Osteoblast (primary cell): ENCODE measurements around the gene FXYD4. TPM values are rescaled to one million over a fixed set of nuclear protein-coding genes. Genes with fewer than 3 reads are reported as not detected.
A peak's percentile ranks its signal among the peaks of the same experiment; 100 is the strongest.

ENCODE experiments used
- DNase-seq: peaks from one replicate; pipeline ENCODE4 v3.0.0; 2011; ENCODE audit warnings: low spot score, mixed read lengths; ENCODE audit not compliant: insufficient read length; ENCODE audit errors: missing footprints
- H2AFZ ChIP-seq: 2 replicates; pipeline ENCODE4 v1.6.0; 2011; ENCODE audit warnings: mild to moderate bottlenecking, low read length
- H3K27ac ChIP-seq: 2 replicates; pipeline ENCODE4 v1.5.1; 2011; ENCODE audit warnings: mild to moderate bottlenecking, low read depth, low read length, moderate library complexity
- H3K27me3 ChIP-seq: 2 replicates; pipeline ENCODE4 v1.6.0; 2012; ENCODE audit warnings: mild to moderate bottlenecking, control low read depth, inconsistent platforms, low read length, moderate library complexity; ENCODE audit not compliant: insufficient read depth
- H3K36me3 ChIP-seq: 2 replicates; pipeline ENCODE4 v1.5.1; 2011; ENCODE audit warnings: mild to moderate bottlenecking, low read length, control low read depth, moderate library complexity; ENCODE audit not compliant: insufficient read depth
- H3K4me1 ChIP-seq: 2 replicates; pipeline ENCODE4 v1.5.1; 2011; ENCODE audit warnings: mild to moderate bottlenecking, low read length, control low read depth, moderate library complexity; ENCODE audit not compliant: insufficient read depth
- H3K4me2 ChIP-seq: 2 replicates; pipeline ENCODE4 v1.6.0; 2011; ENCODE audit warnings: mild to moderate bottlenecking, low read length; ENCODE audit not compliant: insufficient read depth
- H3K4me3 ChIP-seq: fragments of 200-600 bp; sonication (generic); 3 replicates; pipeline ENCODE4 v1.5.1; 2012; ENCODE audit warnings: mild to moderate bottlenecking, low read length, inconsistent platforms; ENCODE audit not compliant: insufficient read depth
- H3K79me2 ChIP-seq: 2 replicates; pipeline ENCODE4 v1.6.0; 2012; ENCODE audit warnings: mild to moderate bottlenecking, low read length, control low read depth, inconsistent platforms; ENCODE audit not compliant: insufficient read depth
- H3K9me3 ChIP-seq: 2 replicates; pipeline ENCODE4 v1.5.1; 2011; ENCODE audit warnings: low read depth, low read length, control low read depth
- H4K20me1 ChIP-seq: 2 replicates; pipeline ENCODE4 v1.6.0; 2012; ENCODE audit warnings: mild to moderate bottlenecking, low read length, control low read depth; ENCODE audit not compliant: insufficient read depth
- total RNA-seq: library from RNA; depleted of rRNA; stranded (reverse); fragments of >200 nt; gene quantifications from 2 replicates; pipeline ENCODE4 v1.2.3, GENCODE V29; 2012
- TF ChIP-seq, protein P1 (sequence below): IDR thresholded peaks from 2 replicates; pipeline ENCODE4 v1.5.1; 2011; ENCODE audit warnings: mild to moderate bottlenecking, low read depth, low read length, moderate library complexity; ENCODE audit errors: extremely low read depth

The FXYD4 gene
- total RNA-seq, 1 donor, result not detected

DNA sequence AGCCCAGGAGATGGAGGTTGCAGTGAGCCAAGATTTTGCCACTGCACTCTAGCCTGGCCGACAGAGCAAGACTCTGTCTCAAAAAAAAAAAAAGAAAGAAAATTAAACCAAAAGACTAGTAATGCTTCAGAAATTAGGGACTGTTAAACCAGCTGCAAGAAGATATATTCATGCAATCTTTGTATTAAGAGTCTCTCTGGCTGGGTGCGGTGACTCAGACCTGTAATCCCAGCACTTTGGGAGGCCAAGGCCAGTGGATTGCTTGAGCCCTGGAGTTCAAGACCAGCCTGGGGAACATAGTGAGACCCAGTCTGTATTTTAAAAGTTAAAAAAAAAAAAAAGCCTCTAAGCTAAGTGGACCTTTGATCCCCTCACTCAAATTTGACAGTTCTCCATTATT lies 40.1 kb downstream of the FXYD4 start:
- DNase-seq, result no peak
- no peak overlapping the region for H3K27ac ChIP-seq
- TF ChIP-seq, protein P1, sequence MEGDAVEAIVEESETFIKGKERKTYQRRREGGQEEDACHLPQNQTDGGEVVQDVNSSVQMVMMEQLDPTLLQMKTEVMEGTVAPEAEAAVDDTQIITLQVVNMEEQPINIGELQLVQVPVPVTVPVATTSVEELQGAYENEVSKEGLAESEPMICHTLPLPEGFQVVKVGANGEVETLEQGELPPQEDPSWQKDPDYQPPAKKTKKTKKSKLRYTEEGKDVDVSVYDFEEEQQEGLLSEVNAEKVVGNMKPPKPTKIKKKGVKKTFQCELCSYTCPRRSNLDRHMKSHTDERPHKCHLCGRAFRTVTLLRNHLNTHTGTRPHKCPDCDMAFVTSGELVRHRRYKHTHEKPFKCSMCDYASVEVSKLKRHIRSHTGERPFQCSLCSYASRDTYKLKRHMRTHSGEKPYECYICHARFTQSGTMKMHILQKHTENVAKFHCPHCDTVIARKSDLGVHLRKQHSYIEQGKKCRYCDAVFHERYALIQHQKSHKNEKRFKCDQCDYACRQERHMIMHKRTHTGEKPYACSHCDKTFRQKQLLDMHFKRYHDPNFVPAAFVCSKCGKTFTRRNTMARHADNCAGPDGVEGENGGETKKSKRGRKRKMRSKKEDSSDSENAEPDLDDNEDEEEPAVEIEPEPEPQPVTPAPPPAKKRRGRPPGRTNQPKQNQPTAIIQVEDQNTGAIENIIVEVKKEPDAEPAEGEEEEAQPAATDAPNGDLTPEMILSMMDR, result no peak
- H3K27me3 ChIP-seq, result no peaks in the 10 kb centered on the region
- no peak overlapping the region for H3K4me3 ChIP-seq
- no peak overlapping the region for H2AFZ ChIP-seq
- H3K4me2 ChIP-seq, result no peak overlapping the region
- H3K4me1 ChIP-seq, result no peaks in the 10 kb centered on the region
- H3K36me3 ChIP-seq, result no peaks in the 10 kb centered on the region
- no peaks in the 10 kb centered on the region for H3K9me3 ChIP-seq
- peaks cover 7% of the 10 kb centered on the region for H4K20me1 ChIP-seq
- peaks cover 18% of the 10 kb centered on the region for H3K79me2 ChIP-seq

DNA sequence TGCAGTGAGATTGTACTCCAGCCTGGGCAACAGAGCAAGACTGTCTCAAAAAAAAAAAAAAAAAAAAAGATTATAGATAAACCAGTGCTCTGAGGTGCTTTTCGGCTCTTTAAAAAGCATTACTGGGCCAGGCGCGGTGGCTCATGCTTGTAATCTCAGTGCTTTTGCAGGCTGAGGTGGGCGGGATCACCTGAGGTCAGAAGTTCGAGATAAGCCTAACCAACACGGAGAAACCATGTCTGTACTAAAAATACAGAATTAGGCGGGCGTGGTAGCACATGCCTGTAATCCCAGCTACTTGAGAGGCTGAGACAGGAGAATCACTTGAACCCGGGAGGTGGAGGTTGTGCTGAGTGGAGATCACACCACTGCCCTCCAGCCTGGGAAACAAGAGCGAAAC lies 44.1 kb downstream of the FXYD4 start:
- TF ChIP-seq, protein P1, result no peak
- no peak overlapping the region for H2AFZ ChIP-seq
- no peaks in the 10 kb centered on the region for H3K36me3 ChIP-seq
- no peak overlapping the region for H3K4me2 ChIP-seq
- H3K79me2 ChIP-seq, result no peaks in the 10 kb centered on the region
- H3K4me1 ChIP-seq, result no peaks in the 10 kb centered on the region
- no peaks in the 10 kb centered on the region for H3K27me3 ChIP-seq
- H3K4me3 ChIP-seq, result no peak overlapping the region
- no peaks in the 10 kb centered on the region for H4K20me1 ChIP-seq
- no peaks in the 10 kb centered on the region for H3K9me3 ChIP-seq
- H3K27ac ChIP-seq, result no peak overlapping the region
- DNase-seq, result no peak

DNA sequence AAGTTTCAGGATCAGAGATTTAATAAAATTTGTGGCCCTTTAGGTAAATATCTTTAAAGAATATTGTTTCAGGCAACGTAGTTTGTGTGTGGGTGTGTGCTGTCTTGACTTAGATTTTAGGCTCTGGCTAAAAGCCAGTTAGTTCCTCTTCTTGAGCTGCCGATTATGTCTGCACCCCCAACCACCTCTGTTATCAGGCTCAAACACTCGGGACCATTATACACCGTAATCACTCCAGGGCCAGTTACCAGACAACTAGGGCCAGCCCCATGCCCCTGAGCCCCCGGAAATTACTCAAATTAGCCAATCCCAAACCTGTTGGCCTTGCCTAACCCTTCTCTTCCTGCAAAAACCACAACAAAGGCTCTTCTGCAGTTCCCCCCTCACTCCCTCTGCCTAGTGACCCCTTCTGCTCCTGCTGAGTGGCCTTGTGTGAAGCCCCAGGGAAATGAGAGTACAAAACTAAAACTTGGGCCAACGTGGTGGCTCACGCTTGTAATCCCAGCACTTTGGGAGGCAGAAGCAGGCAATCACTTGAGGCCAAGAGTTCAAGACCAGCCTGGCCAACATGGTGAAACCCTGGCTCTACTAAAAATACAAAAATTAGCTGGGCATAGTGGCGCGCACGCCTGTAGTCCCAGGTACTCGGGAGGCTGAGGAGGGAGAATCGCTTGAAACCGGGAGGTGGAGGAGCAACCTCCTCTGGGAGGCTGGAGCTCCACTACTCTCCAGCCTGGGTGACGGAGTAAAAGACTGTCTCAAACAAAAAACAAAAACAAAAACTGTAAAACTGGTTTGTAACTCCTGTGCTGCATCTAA lies 46.7 kb downstream of the FXYD4 start:
- Histone ChIP-seq H3K4me3 (no peak overlapping the region), H2AFZ (no peak overlapping the region), H3K27ac (no peak overlapping the region), H3K27me3 (no peaks in the 10 kb centered on the region), H3K9me3 (no peaks in the 10 kb centered on the region), H3K4me2 (no peak overlapping the region), H3K79me2 (no peaks in the 10 kb centered on the region), H3K36me3 (no peaks in the 10 kb centered on the region), H3K4me1 (peaks cover 7% of the 10 kb centered on the region), H4K20me1 (no peaks in the 10 kb centered on the region)
- TF ChIP-seq, protein P1, result no peak
- no peak for DNase-seq

DNA sequence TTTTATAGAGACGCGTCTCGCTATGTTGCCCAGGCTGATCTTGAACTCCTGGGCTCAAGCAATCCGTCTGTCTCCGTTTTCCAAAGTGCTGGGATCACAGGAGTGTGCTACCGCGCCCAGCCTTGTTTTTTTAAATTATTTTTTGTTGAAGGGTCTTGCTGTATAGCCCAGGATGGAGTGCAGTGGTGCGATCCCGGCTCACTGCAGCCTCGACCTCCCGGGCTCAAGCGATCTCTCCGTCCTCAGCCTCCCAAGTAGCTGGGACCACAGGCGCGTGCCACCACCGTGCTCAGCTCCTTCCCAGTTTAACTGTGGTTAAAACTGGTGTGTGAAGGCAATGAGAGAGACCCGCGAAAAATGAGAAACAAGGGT lies 48.5 kb downstream of the FXYD4 start:
- Histone ChIP-seq H3K79me2 (no peaks in the 10 kb centered on the region), H3K27me3 (no peaks in the 10 kb centered on the region), H2AFZ (peak overlapping the region; percentile 97), H3K36me3 (no peaks in the 10 kb centered on the region), H4K20me1 (no peaks in the 10 kb centered on the region), H3K4me1 (peaks cover 7% of the 10 kb centered on the region), H3K4me2 (peak overlapping the region; percentile 99), H3K27ac (peak overlapping the region; percentile 92), H3K9me3 (no peaks in the 10 kb centered on the region), H3K4me3 (peak overlapping the region; percentile 75)
- no peak for DNase-seq
- TF ChIP-seq, protein P1, result no peak
